Parathyroid adenoma (tissue), 2 donors: ENCODE measurements around the gene OR10H1.
A peak's percentile ranks its signal among the peaks of the same experiment; 100 is the strongest.
"Not testable (repeated sequence)": the region's sequence is repeated elsewhere in the genome, so short reads cannot be mapped to it uniquely, and the experiment has no call there.

Experiments used
- H2AFZ ChIP-seq: fragments of 300-600 bp; sonication (generic); one replicate; pipeline ENCODE4 v1.7.0; 2017; ENCODE audit warnings: antibody characterized with exemption, mild to moderate bottlenecking
- H3K27ac ChIP-seq: fragments of 300-600 bp; sonication (generic); one replicate; pipeline ENCODE4 v1.7.0; 2017
- H3K27me3 ChIP-seq: fragments of 300-600 bp; sonication (generic); one replicate; pipeline ENCODE4 v1.7.0; 2017; ENCODE audit warnings: low read length; ENCODE audit not compliant: control insufficient read depth, insufficient read depth
- H3K36me3 ChIP-seq: fragments of 300-600 bp; sonication (generic); one replicate; pipeline ENCODE4 v1.7.0; 2017; ENCODE audit warnings: low read length; ENCODE audit not compliant: control insufficient read depth, insufficient read depth
- H3K4me1 ChIP-seq: fragments of 300-600 bp; sonication (generic); one replicate; pipeline ENCODE4 v1.7.0; 2017; ENCODE audit warnings: control low read depth
- H3K4me2 ChIP-seq: fragments of 300-600 bp; sonication (generic); one replicate; pipeline ENCODE4 v1.7.0; 2017; ENCODE audit warnings: low read length
- H3K4me3 ChIP-seq: fragments of 300-600 bp; sonication (generic); one replicate; pipeline ENCODE4 v1.7.0; 2017; ENCODE audit warnings: low read depth, low read length
- H3K79me2 ChIP-seq: fragments of 300-600 bp; sonication (generic); one replicate; pipeline ENCODE4 v1.7.0; 2017; ENCODE audit warnings: control low read depth
- H3K9ac ChIP-seq: fragments of 300-600 bp; sonication (generic); one replicate; pipeline ENCODE4 v1.7.0; 2017; ENCODE audit warnings: mild to moderate bottlenecking
- H3K9me3 ChIP-seq: fragments of 300-600 bp; sonication (generic); one replicate; pipeline ENCODE4 v1.7.0; 2017; ENCODE audit warnings: low read length; ENCODE audit not compliant: control insufficient read depth
- TF ChIP-seq, protein P1 (sequence below): fragments of 300-600 bp; sonication (generic); IDR thresholded peaks from one replicate; pipeline ENCODE4 v1.7.0; 2017; ENCODE audit warnings: antibody characterized with exemption, mild to moderate bottlenecking
- donor health status: primary hyperparathyroidism.

The OR10H1 gene

DNA sequence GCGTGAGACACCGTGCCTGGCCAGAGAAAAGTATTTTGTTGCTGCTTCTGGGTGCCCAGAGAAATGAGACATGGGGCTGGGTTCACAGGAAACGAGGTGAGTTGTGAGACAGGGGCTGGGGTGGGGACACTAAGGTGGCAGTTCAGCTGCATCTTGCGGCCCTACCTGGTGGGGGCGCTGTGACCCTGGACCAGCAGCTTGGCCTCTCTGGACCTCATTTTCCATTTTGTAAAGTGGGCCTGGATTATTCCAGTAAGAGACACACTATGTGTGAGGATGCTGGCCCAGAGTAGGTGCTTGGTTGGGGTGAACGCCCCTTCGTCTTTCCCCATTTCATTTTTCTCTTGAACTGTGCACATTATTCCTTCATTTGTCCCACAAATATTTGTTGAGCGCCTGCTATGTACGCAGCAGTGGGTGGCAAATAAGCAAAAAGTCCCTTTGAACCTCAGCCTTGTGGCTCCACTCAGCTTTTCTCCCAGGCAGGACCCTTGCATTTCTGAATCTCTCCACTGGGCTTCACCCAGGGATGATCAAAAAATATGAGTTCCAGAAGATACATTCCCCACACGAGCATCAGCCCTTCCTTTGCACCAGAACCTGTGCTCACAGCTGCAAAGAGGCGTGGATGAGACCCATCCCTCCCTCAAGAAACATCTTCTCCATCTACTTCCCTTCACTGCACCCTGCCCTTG lies 26.6 kb upstream of the OR10H1 start:
- no peaks in the 10 kb centered on the region for H3K36me3 ChIP-seq
- H3K4me1 ChIP-seq: no peaks in the 10 kb centered on the region
- H3K79me2 ChIP-seq: no peaks in the 10 kb centered on the region
- TF ChIP-seq, protein P1, sequence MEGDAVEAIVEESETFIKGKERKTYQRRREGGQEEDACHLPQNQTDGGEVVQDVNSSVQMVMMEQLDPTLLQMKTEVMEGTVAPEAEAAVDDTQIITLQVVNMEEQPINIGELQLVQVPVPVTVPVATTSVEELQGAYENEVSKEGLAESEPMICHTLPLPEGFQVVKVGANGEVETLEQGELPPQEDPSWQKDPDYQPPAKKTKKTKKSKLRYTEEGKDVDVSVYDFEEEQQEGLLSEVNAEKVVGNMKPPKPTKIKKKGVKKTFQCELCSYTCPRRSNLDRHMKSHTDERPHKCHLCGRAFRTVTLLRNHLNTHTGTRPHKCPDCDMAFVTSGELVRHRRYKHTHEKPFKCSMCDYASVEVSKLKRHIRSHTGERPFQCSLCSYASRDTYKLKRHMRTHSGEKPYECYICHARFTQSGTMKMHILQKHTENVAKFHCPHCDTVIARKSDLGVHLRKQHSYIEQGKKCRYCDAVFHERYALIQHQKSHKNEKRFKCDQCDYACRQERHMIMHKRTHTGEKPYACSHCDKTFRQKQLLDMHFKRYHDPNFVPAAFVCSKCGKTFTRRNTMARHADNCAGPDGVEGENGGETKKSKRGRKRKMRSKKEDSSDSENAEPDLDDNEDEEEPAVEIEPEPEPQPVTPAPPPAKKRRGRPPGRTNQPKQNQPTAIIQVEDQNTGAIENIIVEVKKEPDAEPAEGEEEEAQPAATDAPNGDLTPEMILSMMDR: no peak
- H2AFZ ChIP-seq: no peak overlapping the region
- no peak overlapping the region for H3K4me2 ChIP-seq
- no peaks in the 10 kb centered on the region for H3K9me3 ChIP-seq
- no peak overlapping the region for H3K4me3 ChIP-seq
- no peaks in the 10 kb centered on the region for H3K27me3 ChIP-seq
- no peak overlapping the region for H3K27ac ChIP-seq
- no peak overlapping the region for H3K9ac ChIP-seq

DNA sequence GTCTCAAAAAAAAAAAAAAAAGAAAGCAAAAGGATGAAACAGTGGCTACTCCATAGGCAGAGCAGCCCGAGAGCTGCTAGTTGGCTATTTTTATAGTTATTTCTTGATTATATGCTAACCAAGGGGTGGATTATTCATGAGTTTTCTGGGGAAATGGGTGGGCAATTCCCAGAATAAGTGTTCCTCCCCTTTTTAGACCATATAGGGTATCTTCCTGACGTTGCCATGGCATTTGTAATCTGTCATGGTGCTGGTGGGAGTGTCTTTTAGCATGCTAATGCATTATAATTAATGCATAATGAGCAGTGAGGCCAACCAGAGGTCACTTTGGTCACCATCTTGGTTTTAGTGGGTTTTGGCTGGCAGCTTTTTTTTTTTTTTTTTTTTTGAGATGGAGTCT lies 25.4 kb upstream of the OR10H1 start:
- no peaks in the 10 kb centered on the region for H3K79me2 ChIP-seq
- H3K9ac ChIP-seq: no peak overlapping the region
- no peaks in the 10 kb centered on the region for H3K27me3 ChIP-seq
- peaks cover 4% of the 10 kb centered on the region for H3K4me1 ChIP-seq
- no peak overlapping the region for H3K27ac ChIP-seq
- no peak overlapping the region for H2AFZ ChIP-seq
- no peak overlapping the region for H3K4me3 ChIP-seq
- no peak overlapping the region for H3K4me2 ChIP-seq
- H3K36me3 ChIP-seq: no peaks in the 10 kb centered on the region
- TF ChIP-seq, protein P1: no peak
- H3K9me3 ChIP-seq: no peaks in the 10 kb centered on the region

DNA sequence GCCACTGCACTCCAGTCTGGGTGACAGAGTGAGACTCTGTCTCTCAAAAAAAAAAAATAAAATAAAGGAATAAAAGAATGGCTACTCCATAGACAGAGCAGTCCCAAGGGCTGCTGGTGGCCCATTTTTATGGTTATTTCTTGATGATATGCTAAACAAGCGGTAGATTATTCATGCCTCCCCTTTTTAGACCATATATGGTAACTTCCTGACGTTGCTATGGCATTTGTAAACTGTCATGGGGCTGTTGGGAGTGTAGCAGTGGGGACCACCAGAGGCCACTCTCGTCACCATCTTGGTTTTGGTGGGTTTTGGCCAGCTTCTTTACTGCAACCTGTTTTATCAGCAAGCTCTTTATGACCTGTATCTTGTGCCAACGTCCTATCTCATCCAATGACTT lies 24.4 kb upstream of the OR10H1 start:
- not testable (repeated sequence) for H3K4me1 ChIP-seq

GRCh38 chr19:15838351-15838750 lies 22.9 kb upstream of the OR10H1 start:
- no peaks in the 10 kb centered on the region for H3K36me3 ChIP-seq
- H2AFZ ChIP-seq: no peak overlapping the region
- TF ChIP-seq, protein P1: no peak
- H3K4me2 ChIP-seq: no peak overlapping the region
- no peak overlapping the region for H3K9ac ChIP-seq
- H3K4me3 ChIP-seq: no peak overlapping the region
- no peak overlapping the region for H3K27ac ChIP-seq
- H3K9me3 ChIP-seq: no peaks in the 10 kb centered on the region
- H3K4me1 ChIP-seq: peaks cover 6% of the 10 kb centered on the region
- no peaks in the 10 kb centered on the region for H3K27me3 ChIP-seq
- H3K79me2 ChIP-seq: no peaks in the 10 kb centered on the region

More for the DNA sequence above, 24.4 kb upstream of the OR10H1 start:
- not testable (repeated sequence) for H3K27me3 ChIP-seq, H3K9ac ChIP-seq, H3K4me2 ChIP-seq, H2AFZ ChIP-seq, H3K27ac ChIP-seq, H3K36me3 ChIP-seq, H3K79me2 ChIP-seq, H3K4me3 ChIP-seq, H3K9me3 ChIP-seq

DNA sequence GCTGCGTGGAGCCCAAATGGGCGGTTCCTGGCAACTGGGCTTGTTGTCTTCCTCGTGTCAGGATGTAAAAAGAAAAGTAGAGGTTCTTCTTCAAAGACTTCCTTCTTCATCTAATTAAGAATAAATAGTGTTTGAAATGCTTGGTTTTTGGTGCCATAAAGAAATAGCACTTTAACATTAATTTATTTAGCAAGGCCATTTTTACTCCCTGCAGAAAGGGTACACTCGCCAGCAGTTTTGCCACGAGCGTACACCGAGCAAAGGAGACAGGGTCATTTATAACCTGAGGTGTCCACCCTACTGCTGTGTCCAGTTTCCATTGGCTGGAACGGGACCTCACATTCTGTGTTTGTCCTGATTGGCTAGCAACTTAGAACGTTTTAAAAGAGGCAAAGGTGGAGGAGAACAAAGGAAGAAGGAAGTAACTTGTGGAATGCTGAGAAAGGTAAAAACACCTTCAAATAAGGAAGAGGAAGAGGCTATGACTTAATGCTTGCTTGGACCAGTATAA lies 21.8 kb upstream of the OR10H1 start:
- Histone ChIP-seq H3K4me3 (peak overlapping the region; percentile 79), H3K36me3 (no peaks in the 10 kb centered on the region), H2AFZ (peak overlapping the region; percentile 98), H3K4me2 (peak overlapping the region; percentile 100), H3K9me3 (no peaks in the 10 kb centered on the region), H3K27ac (peak overlapping the region; percentile 93), H3K4me1 (peaks cover 6% of the 10 kb centered on the region), H3K79me2 (no peaks in the 10 kb centered on the region), H3K9ac (no peak overlapping the region), H3K27me3 (no peaks in the 10 kb centered on the region)
- TF ChIP-seq, protein P1: no peak
